Liver (tissue), 9 donors: ENCODE measurements around the gene ARRDC5. TPM values are rescaled to one million over a fixed set of nuclear protein-coding genes. Genes with fewer than 3 reads are reported as not detected.

Source experiments
- DNase-seq: peaks from one replicate; pipeline ENCODE4 v3.0.0-alpha.2; 2017; ENCODE audit warnings: low spot score
- H3K27ac ChIP-seq, 2 donors: one replicate each; pipeline ENCODE4 v1.7.0; 2013; ENCODE audit warnings: inconsistent platforms in 2 of 2, low read length in 2 of 2, control low read depth in 1 of 2, low read depth in 1 of 2, mild to moderate bottlenecking in 1 of 2
- H3K27me3 ChIP-seq, 4 donors: one replicate each; pipeline versions ENCODE4 v1.6.1 to v1.7.0; 2013; ENCODE audit warnings: low read length in 3 of 4, inconsistent platforms in 1 of 4, mild to moderate bottlenecking in 1 of 4, moderate library complexity in 1 of 4; ENCODE audit not compliant: control insufficient read depth in 4 of 4, insufficient read depth in 4 of 4
- H3K36me3 ChIP-seq, 4 donors: one replicate each; pipeline versions ENCODE4 v1.6.1 to v1.7.0; 2013; ENCODE audit warnings: low read length in 3 of 4, mild to moderate bottlenecking in 3 of 4, low read depth in 1 of 4, moderate library complexity in 1 of 4; ENCODE audit not compliant: control insufficient read depth in 4 of 4, insufficient read depth in 3 of 4
- H3K4me1 ChIP-seq, 4 donors: one replicate each; pipeline versions ENCODE4 v1.6.1 to v1.7.0; 2013; ENCODE audit warnings: low read length in 3 of 4, mild to moderate bottlenecking in 3 of 4, moderate library complexity in 1 of 4; ENCODE audit not compliant: control insufficient read depth in 4 of 4, insufficient read depth in 4 of 4
- H3K4me3 ChIP-seq, 3 donors: one replicate each; pipeline versions ENCODE4 v1.6.1 to v1.7.0; 2013; ENCODE audit warnings: low read length in 3 of 3, control low read depth in 1 of 3, low read depth in 1 of 3, mild to moderate bottlenecking in 1 of 3
- H3K9ac ChIP-seq, 2 donors: one replicate each; pipeline ENCODE4 v1.7.0; 2013; ENCODE audit warnings: low read length in 2 of 2, mild to moderate bottlenecking in 2 of 2, moderate library complexity in 2 of 2, control low read depth in 1 of 2, low read depth in 1 of 2
- H3K9me3 ChIP-seq, 4 donors: one replicate each; pipeline versions ENCODE4 v1.6.1 to v1.7.0; 2013; ENCODE audit warnings: low read length in 3 of 4; ENCODE audit not compliant: control insufficient read depth in 4 of 4
- CTCF ChIP-seq: fragments of 150-350 bp; IDR thresholded peaks from 2 replicates; pipeline ENCODE4 v1.5.1; 2017; ENCODE audit warnings: improper control_type of control experiment, low read depth, low read length; ENCODE audit not compliant: missing input control
- GABPA ChIP-seq, 2 donors: IDR thresholded peaks in 1 of 2; conservative IDR thresholded peaks in 1 of 2; 2 replicates each; pipeline ENCODE4 v1.6.1; 2016; ENCODE audit warnings: antibody characterized with exemption in 2 of 2, mild to moderate bottlenecking in 1 of 2, moderate library complexity in 1 of 2
- HNF4A ChIP-seq, 2 donors: conservative IDR thresholded peaks; 2 replicates each; pipeline ENCODE4 v1.6.1; 2016; ENCODE audit warnings: antibody characterized with exemption in 2 of 2, mild to moderate bottlenecking in 2 of 2
- JUND ChIP-seq, 2 donors: IDR thresholded peaks; 2 replicates each; pipeline ENCODE4 v1.6.1; 2016; ENCODE audit warnings: antibody characterized with exemption in 2 of 2
- RAD21 ChIP-seq, 2 donors: IDR thresholded peaks; 2 replicates each; pipeline ENCODE4 v1.6.1; 2016; ENCODE audit warnings: antibody characterized with exemption in 2 of 2, mild to moderate bottlenecking in 2 of 2
- REST ChIP-seq: IDR thresholded peaks from 2 replicates; pipeline ENCODE4 v1.6.1; 2016; ENCODE audit warnings: antibody characterized with exemption, mild to moderate bottlenecking
- SP1 ChIP-seq: IDR thresholded peaks from 2 replicates; pipeline ENCODE4 v1.6.1; 2018; ENCODE audit warnings: antibody characterized with exemption, mild to moderate bottlenecking
- WGBS: extraction: QIAGEN DNeasy Blood & Tissue Kit; methylation state at CpG from one replicate; pipeline ENCODE4 v1.1.7; 2013; 5-methylcytosine and 5-hydroxymethylcytosine counted together
- polyA plus RNA-seq, 2 donors: library from polyadenylated mRNA; stranded (reverse) in 1 of 2; unstranded in 1 of 2; fragments of 200-250 nt in 1 of 2; fragments of >200 nt in 1 of 2; fragmentation: Nextera tagmentation in 1 of 2; extraction: Ambion mirVana in 1 of 2; gene quantifications; one replicate each; pipeline versions ENCODE4 v1.2.1 to v1.2.3, GENCODE V29; 2013 to 2015
- total RNA-seq, 2 donors: library from RNA; depleted of rRNA; stranded (reverse); fragments of >200 nt; gene quantifications; one replicate each; pipeline ENCODE4 v1.2.3, GENCODE V29; 2014
- TF ChIP-seq, protein P1 (sequence below): IDR thresholded peaks from 2 replicates; pipeline ENCODE4 v1.6.1; 2016; ENCODE audit warnings: antibody characterized with exemption
- TF ChIP-seq, protein P2 (sequence below): IDR thresholded peaks from 2 replicates; pipeline ENCODE4 v1.6.1; 2016; ENCODE audit warnings: antibody characterized with exemption
- donor health status: healthy.
- donor health status: healthy.
- donor health status: healthy.
- donor health status: healthy.
- donor health status: healthy.

Gene ARRDC5
- total and polyA plus RNA-seq, 4 donors: 0.05 to 0.25 TPM; not detected in 2

- no peak overlapping the region for H3K27ac ChIP-seq
- H3K36me3 ChIP-seq: no peaks in the 10 kb centered on the region
- peak overlapping the region in 1 of 2 donors; percentile 16 for H3K9ac ChIP-seq
- peaks cover 2 to 26% (median 15%) of the 10 kb centered on the region in 4 donors for H3K4me1 ChIP-seq
- DNase-seq: no peak
- no peaks in the 10 kb centered on the region for H3K27me3 ChIP-seq
- TF ChIP-seq JUND (IDR thresholded peaks at IDR 0.05): no peak
- no peak for TF ChIP-seq REST
- no peak for TF ChIP-seq CTCF
- TF ChIP-seq SP1: no peak
- no peak for TF ChIP-seq RAD21 (IDR thresholded peaks at IDR 0.05)
- no peak for TF ChIP-seq HNF4A (conservative IDR thresholded peaks at IDR 0.05)
- no peak for TF ChIP-seq GABPA (IDR thresholded peaks at IDR 0.05 in 1 of 2, conservative IDR thresholded peaks at IDR 0.05 in 1 of 2)
- TF ChIP-seq, protein P1, sequence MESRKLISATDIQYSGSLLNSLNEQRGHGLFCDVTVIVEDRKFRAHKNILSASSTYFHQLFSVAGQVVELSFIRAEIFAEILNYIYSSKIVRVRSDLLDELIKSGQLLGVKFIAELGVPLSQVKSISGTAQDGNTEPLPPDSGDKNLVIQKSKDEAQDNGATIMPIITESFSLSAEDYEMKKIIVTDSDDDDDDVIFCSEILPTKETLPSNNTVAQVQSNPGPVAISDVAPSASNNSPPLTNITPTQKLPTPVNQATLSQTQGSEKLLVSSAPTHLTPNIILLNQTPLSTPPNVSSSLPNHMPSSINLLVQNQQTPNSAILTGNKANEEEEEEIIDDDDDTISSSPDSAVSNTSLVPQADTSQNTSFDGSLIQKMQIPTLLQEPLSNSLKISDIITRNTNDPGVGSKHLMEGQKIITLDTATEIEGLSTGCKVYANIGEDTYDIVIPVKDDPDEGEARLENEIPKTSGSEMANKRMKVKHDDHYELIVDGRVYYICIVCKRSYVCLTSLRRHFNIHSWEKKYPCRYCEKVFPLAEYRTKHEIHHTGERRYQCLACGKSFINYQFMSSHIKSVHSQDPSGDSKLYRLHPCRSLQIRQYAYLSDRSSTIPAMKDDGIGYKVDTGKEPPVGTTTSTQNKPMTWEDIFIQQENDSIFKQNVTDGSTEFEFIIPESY: no peak
- no peaks in the 10 kb centered on the region for H3K9me3 ChIP-seq
- H3K4me3 ChIP-seq: no peak overlapping the region
- 65% methylated on average over 15 of the region's 15 CpGs for WGBS
Measured at GRCh38 chr19:4911314-4911713, 8.6 kb upstream of the ARRDC5 start.

GRCh38 chr19:4910594-4911281, 8.0 kb upstream of the ARRDC5 start:
- Histone ChIP-seq H3K4me1 (peaks cover 2 to 26% (median 15%) of the 10 kb centered on the region in 4 donors), H3K36me3 (no peaks in the 10 kb centered on the region), H3K4me3 (peak overlapping the region in 1 of 3 donors; percentile 75), H3K27ac (peak overlapping the region in 1 of 2 donors; percentile 28), H3K27me3 (no peaks in the 10 kb centered on the region), H3K9me3 (no peaks in the 10 kb centered on the region), H3K9ac (no peak overlapping the region)
- WGBS: 55% methylated on average over 23 of the region's 23 CpGs
- no peak for DNase-seq
- TF ChIP-seq, protein P2, sequence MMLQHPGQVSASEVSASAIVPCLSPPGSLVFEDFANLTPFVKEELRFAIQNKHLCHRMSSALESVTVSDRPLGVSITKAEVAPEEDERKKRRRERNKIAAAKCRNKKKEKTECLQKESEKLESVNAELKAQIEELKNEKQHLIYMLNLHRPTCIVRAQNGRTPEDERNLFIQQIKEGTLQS: no peak
- no peak for TF ChIP-seq HNF4A (conservative IDR thresholded peaks at IDR 0.05)
